DOHH2 (cell line): Measurements from ENCODE around the gene SCGB1C1.
A peak's percentile ranks its signal among the peaks of the same experiment; 100 is the strongest.

Experiments
- H3F3A ChIP-seq: fragments of 200-600 bp; sonication (generic), shearing (Covaris generic); 2 replicates; pipeline ENCODE4 v1.6.0; 2016; ENCODE audit warnings: antibody characterized with exemption, mild to moderate bottlenecking; ENCODE audit not compliant: control insufficient read depth, insufficient read depth
- H3K27ac ChIP-seq: fragments of 200-600 bp; sonication (generic); 2 replicates; pipeline ENCODE4 v1.5.1; 2014; ENCODE audit warnings: low read depth, mild to moderate bottlenecking, low read length, moderate library complexity
- H3K27me3 ChIP-seq: fragments of 200-600 bp; sonication (generic); 2 replicates; pipeline ENCODE4 v1.6.1; 2014; ENCODE audit warnings: mild to moderate bottlenecking, low read length, mixed read lengths; ENCODE audit not compliant: control insufficient read depth
- H3K36me3 ChIP-seq: fragments of 200-600 bp; sonication (generic); 2 replicates; pipeline ENCODE4 v1.6.1; 2014; ENCODE audit warnings: mild to moderate bottlenecking, low read length, moderate library complexity, mixed read lengths; ENCODE audit not compliant: control insufficient read depth
- H3K4me1 ChIP-seq: fragments of 200-600 bp; sonication (generic); 2 replicates; pipeline ENCODE4 v1.6.1; 2014; ENCODE audit warnings: mild to moderate bottlenecking, low read length, mixed read lengths; ENCODE audit not compliant: control insufficient read depth
- H3K4me2 ChIP-seq: fragments of 200-600 bp; sonication (generic); 2 replicates; pipeline ENCODE4 v1.6.0; 2014; ENCODE audit warnings: mild to moderate bottlenecking, low read length, moderate library complexity
- H3K4me3 ChIP-seq: fragments of 200-600 bp; sonication (generic); 2 replicates; pipeline ENCODE4 v1.5.1; 2014; ENCODE audit warnings: mild to moderate bottlenecking, low read length, mixed read lengths
- H3K79me2 ChIP-seq: fragments of 200-600 bp; sonication (generic); 2 replicates; pipeline ENCODE4 v1.6.1; 2014; ENCODE audit warnings: mild to moderate bottlenecking, low read length, mixed read lengths; ENCODE audit not compliant: control insufficient read depth
- H3K9me2 ChIP-seq: fragments of 200-600 bp; sonication (generic); replicated peaks from 2 replicates; pipeline ENCODE4 v1.6.1; 2014; ENCODE audit warnings: mild to moderate bottlenecking, low read length, mixed read lengths; ENCODE audit not compliant: control insufficient read depth
- H3K9me3 ChIP-seq: fragments of 200-600 bp; sonication (generic); 2 replicates; pipeline ENCODE4 v1.6.1; 2014; ENCODE audit warnings: antibody characterized with exemption, low read length, mixed read lengths; ENCODE audit not compliant: control insufficient read depth, insufficient read depth
- H4K20me1 ChIP-seq: fragments of 200-600 bp; sonication (generic); 2 replicates; pipeline ENCODE4 v1.6.0; 2014; ENCODE audit warnings: low read depth, mild to moderate bottlenecking, antibody characterized with exemption, low read length, moderate library complexity; ENCODE audit not compliant: control insufficient read depth, insufficient read depth
- EZH2phosphoT487 ChIP-seq: fragments of 200-600 bp; sonication (generic); IDR thresholded peaks from 2 replicates; pipeline ENCODE4 v1.6.1; 2017; ENCODE audit warnings: borderline replicate concordance, mild to moderate bottlenecking, antibody characterized with exemption, low read length, moderate library complexity, mixed read lengths
- TF ChIP-seq, protein P1 (sequence below): fragments of 200-600 bp; sonication (generic); IDR thresholded peaks from one replicate; pipeline ENCODE4 v1.5.1; 2014; ENCODE audit warnings: antibody characterized with exemption, mild to moderate bottlenecking, low read depth, low read length; ENCODE audit not compliant: poor library complexity, severe bottlenecking

SCGB1C1 gene

GRCh38 chr11:204587-205109 is 11.8 kb downstream of the SCGB1C1 start:
- H3K79me2 ChIP-seq: peaks cover 46% of the 10 kb centered on the region
- H3F3A ChIP-seq: peaks cover 8% of the 10 kb centered on the region
- H3K9me3 ChIP-seq: no peaks in the 10 kb centered on the region
- H3K4me1 ChIP-seq: peaks cover 17% of the 10 kb centered on the region
- H3K4me3 ChIP-seq: no peak overlapping the region
- no peak overlapping the region; the same call in 1 of the 2 replicates for H3K4me2 ChIP-seq
- H3K36me3 ChIP-seq: peaks cover 55% of the 10 kb centered on the region
- H3K27me3 ChIP-seq: no peaks in the 10 kb centered on the region
- TF ChIP-seq, protein P1, sequence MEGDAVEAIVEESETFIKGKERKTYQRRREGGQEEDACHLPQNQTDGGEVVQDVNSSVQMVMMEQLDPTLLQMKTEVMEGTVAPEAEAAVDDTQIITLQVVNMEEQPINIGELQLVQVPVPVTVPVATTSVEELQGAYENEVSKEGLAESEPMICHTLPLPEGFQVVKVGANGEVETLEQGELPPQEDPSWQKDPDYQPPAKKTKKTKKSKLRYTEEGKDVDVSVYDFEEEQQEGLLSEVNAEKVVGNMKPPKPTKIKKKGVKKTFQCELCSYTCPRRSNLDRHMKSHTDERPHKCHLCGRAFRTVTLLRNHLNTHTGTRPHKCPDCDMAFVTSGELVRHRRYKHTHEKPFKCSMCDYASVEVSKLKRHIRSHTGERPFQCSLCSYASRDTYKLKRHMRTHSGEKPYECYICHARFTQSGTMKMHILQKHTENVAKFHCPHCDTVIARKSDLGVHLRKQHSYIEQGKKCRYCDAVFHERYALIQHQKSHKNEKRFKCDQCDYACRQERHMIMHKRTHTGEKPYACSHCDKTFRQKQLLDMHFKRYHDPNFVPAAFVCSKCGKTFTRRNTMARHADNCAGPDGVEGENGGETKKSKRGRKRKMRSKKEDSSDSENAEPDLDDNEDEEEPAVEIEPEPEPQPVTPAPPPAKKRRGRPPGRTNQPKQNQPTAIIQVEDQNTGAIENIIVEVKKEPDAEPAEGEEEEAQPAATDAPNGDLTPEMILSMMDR: no peak
- no peak for TF ChIP-seq EZH2phosphoT487
- peaks cover 10% of the 10 kb centered on the region; the same call in 1 of the 2 replicates for H4K20me1 ChIP-seq
- H3K27ac ChIP-seq: no peak overlapping the region
- H3K9me2 ChIP-seq: no peaks in the 10 kb centered on the region

- peak overlapping the region; percentile 100; the same call in 1 of the 2 replicates for H3K4me3 ChIP-seq
- H3K36me3 ChIP-seq: peaks cover 62% of the 10 kb centered on the region
- H4K20me1 ChIP-seq: peaks cover 15% of the 10 kb centered on the region
These were observed 12.5 kb downstream of the SCGB1C1 start for GRCh38 chr11:205221-206001.

DNA sequence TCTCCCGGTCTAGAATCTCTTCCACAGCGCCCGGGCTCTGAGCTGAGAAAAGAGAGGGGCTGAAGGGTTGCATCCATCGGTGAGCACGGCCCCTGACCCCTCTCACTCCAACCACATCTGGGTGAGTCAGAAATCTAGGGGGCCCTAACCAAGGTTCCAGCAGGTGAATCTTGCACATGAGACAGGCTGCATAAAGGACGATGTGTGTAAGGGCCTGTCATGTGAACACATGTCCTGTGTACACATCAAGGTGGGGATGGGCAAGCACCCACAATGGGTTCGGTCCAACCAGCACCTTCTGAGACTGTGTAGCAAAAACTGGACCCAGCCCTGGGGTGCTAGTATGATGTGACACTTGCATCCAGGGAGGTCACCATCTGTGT is 13.1 kb downstream of the SCGB1C1 start:
- H3K36me3 ChIP-seq: peaks cover 68% of the 10 kb centered on the region
- H4K20me1 ChIP-seq: peaks cover 20% of the 10 kb centered on the region
- peaks cover 8% of the 10 kb centered on the region for H3F3A ChIP-seq
- H3K4me2 ChIP-seq: peak overlapping the region; percentile 98
- peaks cover 60% of the 10 kb centered on the region for H3K79me2 ChIP-seq
- H3K4me3 ChIP-seq: peak overlapping the region; percentile 100
- H3K9me3 ChIP-seq: no peaks in the 10 kb centered on the region
- H3K4me1 ChIP-seq: peaks cover 26% of the 10 kb centered on the region
- H3K27me3 ChIP-seq: no peaks in the 10 kb centered on the region
- no peak overlapping the region for H3K27ac ChIP-seq
- no peak for TF ChIP-seq EZH2phosphoT487
- TF ChIP-seq, protein P1: no peak
- no peaks in the 10 kb centered on the region for H3K9me2 ChIP-seq

More at GRCh38 chr11:205221-206001, 12.5 kb downstream of the SCGB1C1 start:
- H3K9me3 ChIP-seq: no peaks in the 10 kb centered on the region
- H3K9me2 ChIP-seq: no peaks in the 10 kb centered on the region
- H3F3A ChIP-seq: peaks cover 8% of the 10 kb centered on the region
- peak overlapping the region; percentile 98 for H3K4me2 ChIP-seq
- no peak overlapping the region for H3K27ac ChIP-seq
- TF ChIP-seq EZH2phosphoT487: no peak
- TF ChIP-seq, protein P1: no peak
- no peaks in the 10 kb centered on the region for H3K27me3 ChIP-seq
- H3K79me2 ChIP-seq: peaks cover 54% of the 10 kb centered on the region
- peaks cover 25% of the 10 kb centered on the region for H3K4me1 ChIP-seq
